ENCODE results near the gene PDE4B.

Gene PDE4B

GRCh38 chr1:66311092-66311491, 518.4 kb downstream of the PDE4B start:
- no peaks in the 10 kb centered on the region for H4K20me1 ChIP-seq (ENCODE audit: insufficient read depth, low read length)
- H3K36me3 ChIP-seq (replicated peaks; ENCODE audit: low read depth, low read length), result no peaks in the 10 kb centered on the region
- no peak for TF ChIP-seq EZH2phosphoT487 (IDR thresholded peaks at IDR 0.05; ENCODE audit: low read depth)
- no peak for TF ChIP-seq CTCF (IDR thresholded peaks at IDR 0.05; ENCODE audit: low read depth, low read length)

GRCh38 chr1:66311628-66312027, 518.9 kb downstream of the PDE4B start:
- H3K27ac ChIP-seq (ENCODE audit: low read length), result no peak overlapping the region
- no peak overlapping the region for H3K4me2 ChIP-seq (ENCODE audit: low read length)
- no peaks in the 10 kb centered on the region for H3K36me3 ChIP-seq (replicated peaks; ENCODE audit: low read depth, low read length)
- H4K20me1 ChIP-seq (ENCODE audit: insufficient read depth, low read length), result no peaks in the 10 kb centered on the region
- H3K27me3 ChIP-seq (ENCODE audit: low read depth, low read length), result no peaks in the 10 kb centered on the region
- no peak for TF ChIP-seq EZH2phosphoT487 (IDR thresholded peaks at IDR 0.05; ENCODE audit: low read depth)
- no peak for TF ChIP-seq CTCF (IDR thresholded peaks at IDR 0.05; ENCODE audit: low read depth, low read length)
- H3K9me3 ChIP-seq (ENCODE audit: insufficient read depth, low read length), result no peaks in the 10 kb centered on the region
- no peaks in the 10 kb centered on the region for H3K79me2 ChIP-seq (ENCODE audit: low read length)
- peaks cover under 1% of the 10 kb centered on the region; the same call in 1 of the 2 replicates for H3K4me1 ChIP-seq (ENCODE audit: low read length)
- H3K4me3 ChIP-seq (ENCODE audit: low read length), result no peak overlapping the region
- H3K9ac ChIP-seq (ENCODE audit: low read length), result no peak overlapping the region
- H2AFZ ChIP-seq (ENCODE audit: low read depth, low read length), result no peak overlapping the region

More at GRCh38 chr1:66311092-66311491, 518.4 kb downstream of the PDE4B start:
- Histone ChIP-seq H3K9me3 (ENCODE audit: insufficient read depth, low read length) (no peaks in the 10 kb centered on the region), H3K4me2 (ENCODE audit: low read length) (no peak overlapping the region), H3K27ac (ENCODE audit: low read length) (no peak overlapping the region), H3K4me3 (ENCODE audit: low read length) (no peak overlapping the region), H3K79me2 (ENCODE audit: low read length) (no peaks in the 10 kb centered on the region), H2AFZ (ENCODE audit: low read depth, low read length) (no peak overlapping the region), H3K9ac (ENCODE audit: low read length) (no peak overlapping the region), H3K4me1 (ENCODE audit: low read length) (peaks cover 5% of the 10 kb centered on the region), H3K27me3 (ENCODE audit: low read depth, low read length) (no peaks in the 10 kb centered on the region)

- no peak overlapping the region for H2AFZ ChIP-seq (ENCODE audit: low read depth, low read length)
- TF ChIP-seq EZH2phosphoT487 (IDR thresholded peaks at IDR 0.05; ENCODE audit: low read depth) (no peak), CTCF (IDR thresholded peaks at IDR 0.05; ENCODE audit: low read depth, low read length) (no peak)
- no peak overlapping the region for H3K27ac ChIP-seq (ENCODE audit: low read length)
- no peaks in the 10 kb centered on the region for H3K79me2 ChIP-seq (ENCODE audit: low read length)
- H3K4me3 ChIP-seq (ENCODE audit: low read length), result no peak overlapping the region
- no peaks in the 10 kb centered on the region for H3K9me3 ChIP-seq (ENCODE audit: insufficient read depth, low read length)
- H3K36me3 ChIP-seq (replicated peaks; ENCODE audit: low read depth, low read length), result no peaks in the 10 kb centered on the region
- no peak overlapping the region for H3K9ac ChIP-seq (ENCODE audit: low read length)
- no peak overlapping the region for H3K4me2 ChIP-seq (ENCODE audit: low read length)
- no peaks in the 10 kb centered on the region for H3K27me3 ChIP-seq (ENCODE audit: low read depth, low read length)
- no peaks in the 10 kb centered on the region for H4K20me1 ChIP-seq (ENCODE audit: insufficient read depth, low read length)
- H3K4me1 ChIP-seq (ENCODE audit: low read length), result no peaks in the 10 kb centered on the region
Observed at GRCh38 chr1:66312271-66312990, 519.7 kb downstream of the PDE4B start.

- Histone ChIP-seq H3K9me3 (ENCODE audit: insufficient read depth, low read length) (no peaks in the 10 kb centered on the region), H3K9ac (ENCODE audit: low read length) (no peak overlapping the region), H4K20me1 (ENCODE audit: insufficient read depth, low read length) (no peaks in the 10 kb centered on the region), H3K79me2 (ENCODE audit: low read length) (no peaks in the 10 kb centered on the region), H3K36me3 (replicated peaks; ENCODE audit: low read depth, low read length) (no peaks in the 10 kb centered on the region), H2AFZ (ENCODE audit: low read depth, low read length) (no peak overlapping the region), H3K4me1 (ENCODE audit: low read length) (no peaks in the 10 kb centered on the region), H3K27ac (ENCODE audit: low read length) (no peak overlapping the region), H3K4me3 (ENCODE audit: low read length) (no peak overlapping the region), H3K27me3 (ENCODE audit: low read depth, low read length) (no peaks in the 10 kb centered on the region), H3K4me2 (ENCODE audit: low read length) (no peak overlapping the region)
- TF ChIP-seq CTCF (IDR thresholded peaks at IDR 0.05; ENCODE audit: low read depth, low read length), result no peak
- TF ChIP-seq EZH2phosphoT487 (IDR thresholded peaks at IDR 0.05; ENCODE audit: low read depth), result no peak
Observed at GRCh38 chr1:66313429-66313828, 520.7 kb downstream of the PDE4B start.
